DMS153 treated with DMSO at 0.1 percent for 48 hours (cell line): ENCODE results near the gene RNF151.

Experiments used
- DNase-seq: peaks from one replicate; lab custom pipeline; 2025; ENCODE audit not compliant: unreplicated experiment; lab: John Stamatoyannopoulos, UW

Gene RNF151

DNA sequence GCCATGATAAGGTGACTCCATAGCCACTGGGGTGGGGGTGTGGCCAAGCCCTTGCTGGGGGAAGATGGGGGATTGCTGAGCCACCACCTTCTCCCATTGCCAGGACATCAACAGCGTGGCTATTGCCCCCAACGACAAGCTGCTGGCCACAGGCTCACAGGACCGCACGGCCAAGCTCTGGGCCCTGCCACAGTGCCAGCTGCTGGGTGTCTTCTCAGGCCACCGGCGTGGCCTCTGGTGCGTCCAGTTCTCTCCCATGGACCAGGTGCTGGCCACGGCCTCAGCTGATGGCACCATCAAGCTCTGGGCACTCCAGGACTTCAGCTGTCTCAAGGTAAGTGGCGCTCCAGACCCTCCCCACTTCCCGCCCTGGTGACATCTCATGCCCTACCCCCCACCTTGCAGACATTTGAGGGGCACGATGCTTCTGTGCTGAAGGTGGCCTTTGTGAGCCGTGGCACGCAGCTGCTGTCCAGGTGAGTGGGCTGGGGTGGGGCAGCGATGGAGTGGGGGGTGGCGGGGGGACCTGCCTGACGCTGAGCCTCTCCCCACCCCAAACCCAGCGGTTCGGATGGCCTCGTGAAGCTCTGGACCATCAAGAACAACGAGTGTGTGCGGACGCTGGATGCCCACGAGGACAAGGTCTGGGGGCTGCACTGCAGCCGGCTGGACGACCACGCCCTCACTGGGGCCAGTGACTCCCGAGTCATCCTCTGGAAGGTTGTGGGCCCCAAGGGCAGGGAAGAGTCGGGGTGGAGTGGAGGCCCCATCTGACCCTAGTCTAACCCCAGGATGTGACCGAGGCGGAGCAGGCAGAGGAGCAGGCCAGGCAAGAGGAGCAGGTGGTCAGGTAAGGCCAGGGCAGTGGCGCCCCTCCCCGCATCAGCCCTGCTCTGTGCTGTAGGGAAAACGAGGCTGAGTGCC, 10.6 kb downstream of the RNF151 start:
- DNase-seq, result no peak

GRCh38 chr16:1977875-1978268, 11.2 kb downstream of the RNF151 start:
- DNase-seq, result no peak

GRCh38 chr16:1978476-1979120, 11.9 kb downstream of the RNF151 start:
- no peak for DNase-seq

GRCh38 chr16:1979271-1980029, 12.8 kb downstream of the RNF151 start:
- peak; percentile 54 for DNase-seq

DNA sequence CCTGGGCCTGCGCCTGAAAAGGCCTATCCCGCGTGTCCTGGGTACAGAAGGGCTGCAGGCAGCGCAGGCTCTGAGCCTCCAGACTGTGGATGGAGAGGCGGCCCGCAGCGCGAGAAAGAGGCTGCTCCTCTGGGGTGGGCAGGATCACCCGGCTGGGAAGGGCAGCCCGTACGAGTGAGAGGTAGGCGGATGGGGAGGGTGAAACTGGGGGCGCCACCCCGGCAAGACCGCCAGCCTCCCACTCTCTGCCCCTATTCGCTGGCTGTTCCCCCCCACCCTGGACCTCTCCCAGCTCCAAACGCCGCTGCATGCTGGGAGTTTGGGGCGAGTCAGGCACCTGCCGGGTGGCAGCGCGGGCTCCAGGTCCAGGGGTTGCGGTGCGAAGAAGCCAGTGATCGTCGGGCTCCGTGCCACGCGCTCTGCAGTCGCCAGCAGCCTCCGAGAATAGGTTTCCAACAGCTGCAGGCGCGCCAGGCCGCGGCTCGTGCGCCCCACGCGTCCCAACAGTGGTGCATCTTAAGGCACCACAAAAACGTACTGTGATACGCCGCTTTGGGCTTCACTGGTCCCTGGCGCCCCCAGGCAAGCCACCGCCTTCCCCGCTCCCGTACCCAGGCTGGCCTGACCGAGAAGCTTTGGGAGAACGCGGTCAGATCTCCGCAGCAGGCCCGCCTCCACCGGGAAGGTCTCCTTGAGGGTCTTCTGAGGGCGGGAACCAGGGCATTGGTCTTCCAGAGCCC, 13.5 kb downstream of the RNF151 start:
- peak; percentile 21 for DNase-seq

GRCh38 chr16:1980770-1981087, 14.1 kb downstream of the RNF151 start:
- DNase-seq, result no peak

- no peak for DNase-seq
Observed at GRCh38 chr16:1981398-1981836, 14.8 kb downstream of the RNF151 start, which contains the start of gene NOXO1. NOXO1 (minus strand) TSS chr16:1981469; CDS start chr16:1981179, 290 bp downstream.

DNA sequence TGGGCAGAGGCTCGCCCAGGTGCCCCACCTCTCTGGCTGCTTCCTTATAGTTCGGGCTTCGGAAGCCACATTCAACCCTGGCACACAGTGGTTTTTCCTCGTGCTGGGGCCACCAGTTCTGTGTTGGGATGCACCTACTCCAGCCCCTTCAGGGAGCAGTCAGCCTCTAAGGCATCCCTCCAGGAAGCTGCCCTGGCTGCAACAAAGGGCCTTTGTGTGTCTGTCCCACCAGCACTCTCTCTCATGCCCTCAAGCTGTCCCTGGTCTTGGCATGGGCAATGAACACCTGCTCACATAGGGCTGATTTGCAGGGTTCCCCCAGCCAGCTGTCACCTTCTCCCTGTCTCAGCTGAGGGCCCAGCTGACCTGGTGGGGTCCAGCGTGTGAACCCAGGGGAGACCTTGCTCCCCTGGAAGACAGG, 15.4 kb downstream of the RNF151 start:
- no peak for DNase-seq

DNA sequence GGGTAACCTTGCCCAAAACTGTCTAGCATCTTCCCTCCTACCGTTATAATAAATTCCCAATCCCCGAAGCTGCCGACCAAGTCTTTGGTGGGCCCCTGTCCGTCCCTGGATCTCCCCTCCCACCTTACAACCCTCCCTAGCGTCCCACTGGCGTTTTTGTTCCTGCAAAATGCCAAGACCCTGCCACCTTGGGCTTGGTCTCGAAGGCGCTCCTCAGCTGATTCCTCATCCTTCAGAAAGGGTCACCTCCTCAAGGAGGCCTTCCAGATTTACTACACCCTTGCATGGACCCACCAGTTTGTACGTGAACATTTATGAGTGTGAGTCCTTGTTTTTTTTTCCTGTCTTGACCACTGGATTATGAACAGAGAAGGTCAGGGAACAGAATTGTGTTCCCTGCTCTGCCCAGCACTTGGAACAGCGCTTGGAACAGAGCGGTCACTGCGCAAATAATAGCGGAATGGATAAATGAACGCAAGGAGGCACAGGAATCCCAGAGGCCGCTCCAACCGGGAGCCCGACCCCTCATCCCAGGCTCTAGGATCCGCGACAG, 16.4 kb downstream of the RNF151 start:
- DNase-seq, result no peak

GRCh38 chr16:1983544-1984346, 17.1 kb downstream of the RNF151 start, which contains the start of gene GFER:
GFER (plus strand) TSS chr16:1984193; CDS start chr16:1984219, 26 bp downstream.
- peak; percentile 74 for DNase-seq

DNA sequence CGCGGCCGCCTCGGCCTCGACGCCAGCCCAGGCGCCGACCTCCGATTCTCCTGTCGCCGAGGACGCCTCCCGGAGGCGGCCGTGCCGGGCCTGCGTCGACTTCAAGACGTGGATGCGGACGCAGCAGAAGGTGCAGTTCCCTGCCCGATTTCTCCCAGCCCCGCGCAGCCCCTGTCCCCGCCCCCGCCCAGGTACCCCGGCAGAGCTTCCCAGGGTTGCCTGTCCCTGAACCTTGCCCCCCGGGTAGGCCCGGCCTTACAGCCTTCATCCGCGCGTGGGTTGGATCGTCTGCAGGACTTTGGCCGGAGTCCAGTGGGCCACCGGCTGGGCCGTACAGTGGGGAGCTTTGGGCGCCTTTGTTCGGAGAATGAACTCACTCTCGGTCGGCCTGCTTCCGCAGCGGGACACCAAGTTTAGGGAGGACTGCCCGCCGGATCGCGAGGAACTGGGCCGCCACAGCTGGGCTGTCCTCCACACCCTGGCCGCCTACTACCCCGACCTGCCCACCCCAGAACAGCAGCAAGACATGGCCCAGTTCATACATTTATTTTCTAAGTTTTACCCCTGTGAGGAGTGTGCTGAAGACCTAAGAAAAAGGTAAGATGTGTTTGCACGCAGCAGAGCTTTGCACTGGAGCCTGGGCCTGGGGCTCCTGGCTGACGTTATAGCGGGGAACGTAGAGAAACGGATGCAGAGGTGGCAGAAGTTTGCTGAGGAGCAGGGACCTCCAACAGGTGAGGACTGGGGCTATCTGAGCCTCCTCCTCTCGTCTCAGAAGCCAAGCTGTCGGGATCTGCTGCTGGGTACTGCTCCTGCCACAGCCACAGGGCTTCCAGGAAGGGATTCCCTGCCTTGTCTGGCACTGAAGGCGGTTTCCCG, 17.9 kb downstream of the RNF151 start:
- no peak for DNase-seq

DNA sequence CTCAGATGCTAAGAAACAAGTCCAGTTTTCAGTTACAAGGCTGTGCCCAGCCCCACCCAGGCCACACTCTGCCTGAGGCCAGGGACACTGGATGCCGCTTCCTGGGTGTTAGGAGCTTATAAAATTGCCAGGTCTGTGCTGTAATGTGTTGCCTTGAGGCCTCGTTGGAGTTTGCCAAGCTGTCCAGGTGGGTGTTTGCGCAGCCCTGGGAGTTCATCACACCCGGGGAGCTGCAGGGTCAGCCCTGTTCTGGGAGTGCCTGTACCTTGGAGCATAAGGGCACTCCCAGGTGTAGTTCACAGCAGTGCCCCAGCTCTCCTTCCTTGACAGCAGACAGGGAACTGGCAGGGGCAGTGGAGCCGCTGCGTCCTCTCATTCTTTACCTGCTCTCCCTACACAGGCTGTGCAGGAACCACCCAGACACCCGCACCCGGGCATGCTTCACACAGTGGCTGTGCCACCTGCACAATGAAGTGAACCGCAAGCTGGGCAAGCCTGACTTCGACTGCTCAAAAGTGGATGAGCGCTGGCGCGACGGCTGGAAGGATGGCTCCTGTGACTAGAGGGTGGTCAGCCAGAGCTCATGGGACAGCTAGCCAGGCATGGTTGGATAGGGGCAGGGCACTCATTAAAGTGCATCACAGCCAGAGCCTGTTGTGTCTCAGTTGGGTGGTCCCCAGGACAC, 19.0 kb downstream of the RNF151 start:
- no peak for DNase-seq

- DNase-seq, result no peak
Observed at GRCh38 chr16:1987198-1987597, 20.5 kb downstream of the RNF151 start.

DNA sequence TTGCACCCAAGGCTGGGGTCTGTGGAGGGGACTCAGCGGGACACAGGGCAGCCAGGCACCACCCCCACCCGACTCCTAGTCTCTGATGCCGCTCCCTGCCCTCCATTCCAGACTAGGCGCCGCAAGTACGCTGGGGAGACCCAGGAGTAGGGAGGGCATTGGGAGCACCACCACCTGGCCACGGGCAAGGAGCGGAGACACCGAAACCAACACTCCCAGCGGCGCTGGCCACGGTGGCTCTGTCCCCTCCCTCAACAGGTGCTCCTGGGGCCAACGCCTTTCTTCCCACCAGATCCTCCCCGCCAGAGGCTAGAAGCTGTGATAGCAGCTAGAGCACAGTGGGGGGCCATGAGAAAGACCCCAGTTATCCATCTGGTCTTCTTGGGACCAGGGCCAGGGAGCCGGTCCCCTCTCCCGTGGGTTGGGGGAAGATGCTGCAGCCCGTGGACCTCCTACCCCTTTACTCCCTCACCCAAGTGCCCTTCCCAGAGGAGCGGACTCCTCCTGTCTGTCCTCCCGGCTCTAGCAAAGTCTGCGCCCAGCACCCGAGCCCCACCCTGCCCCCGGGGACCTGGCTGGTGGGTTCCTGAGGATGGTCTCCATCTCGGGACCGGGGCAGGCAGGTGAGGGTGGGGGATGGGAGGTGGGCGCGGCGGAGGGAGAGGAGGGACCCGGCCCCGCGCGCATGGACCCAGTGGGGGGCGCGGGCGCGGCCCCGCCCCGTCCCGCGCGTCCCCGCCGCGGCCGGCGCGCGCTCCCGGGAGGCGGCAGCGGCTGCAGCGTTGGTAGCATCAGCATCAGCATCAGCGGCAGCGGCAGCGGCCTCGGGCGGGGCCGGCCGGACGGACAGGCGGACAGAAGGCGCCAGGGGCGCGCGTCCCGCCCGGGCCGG, 22.8 kb downstream of the RNF151 start, which contains the start of gene SYNGR3:
Gene SYNGR3 (plus strand): TSS at position 762 of the 892 bp plus-strand sequence. CDS start 133 bp downstream, outside the sequence.
- DNase-seq, result no peak

DNA sequence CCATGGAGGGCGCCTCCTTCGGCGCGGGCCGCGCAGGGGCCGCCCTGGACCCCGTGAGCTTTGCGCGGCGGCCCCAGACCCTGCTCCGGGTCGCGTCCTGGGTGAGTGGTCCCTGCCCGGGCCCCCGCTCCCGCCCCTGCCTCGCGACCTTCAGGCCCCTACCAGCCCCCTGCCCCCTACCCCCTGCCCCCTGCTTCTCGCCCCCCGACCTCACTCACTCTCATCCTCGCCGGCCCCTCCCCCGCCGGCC, 23.4 kb downstream of the RNF151 start:
- DNase-seq, result no peak

DNA sequence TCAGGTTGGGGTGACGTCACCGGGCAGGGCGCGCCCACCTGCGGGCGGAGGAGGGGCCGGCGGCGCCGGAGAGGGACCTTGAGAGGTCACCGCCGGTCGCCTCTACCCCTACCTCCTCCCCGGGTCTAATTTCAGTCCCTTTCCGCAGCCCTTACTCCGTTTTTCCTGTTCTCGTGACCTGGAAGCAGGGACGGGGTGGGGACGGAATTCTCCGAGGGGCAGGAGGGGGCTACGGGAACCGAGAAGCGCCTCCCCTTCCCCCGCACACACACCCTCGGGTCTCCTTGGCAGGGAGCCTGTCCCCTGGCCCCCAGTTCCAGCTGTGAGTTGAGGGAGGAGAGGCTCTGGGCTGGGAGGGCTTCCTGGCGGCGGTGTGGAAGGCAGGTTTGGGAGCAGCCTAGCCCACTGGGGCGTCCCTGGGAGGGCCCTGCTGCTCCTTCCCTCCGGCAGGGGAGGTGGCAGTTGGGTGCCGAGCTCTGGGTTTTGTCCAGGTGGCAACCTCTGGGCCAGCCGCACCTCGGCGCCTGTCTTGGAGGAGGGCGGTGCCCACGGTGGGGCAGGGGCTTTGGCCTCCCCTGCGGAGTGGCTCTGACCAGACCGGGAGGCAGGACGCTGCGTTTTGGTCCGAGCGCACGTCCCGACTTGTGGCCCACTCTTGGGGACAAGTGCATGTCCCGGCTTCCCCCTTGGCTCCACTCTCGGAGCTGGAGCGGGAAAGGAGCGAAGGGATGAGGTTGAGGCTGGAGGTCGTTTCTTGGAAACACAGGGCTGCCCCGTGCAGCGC, 23.9 kb downstream of the RNF151 start:
- DNase-seq, result no peak
